K562 (cell line): ENCODE results near the gene INO80C. TPM values are rescaled to one million over a fixed set of nuclear protein-coding genes. Genes with fewer than 3 reads are reported as not detected.

Experiments
- ATAC-seq: fragments of 200-7000 bp; cut with Tn5 transposase; 3 replicates; pipeline ENCODE4 v1.9.1; 2020; ENCODE audit warnings: moderate library complexity
- BruUV-seq: library from RNA; stranded (reverse); fragments of 400-500 nt; replicated peaks from 2 replicates; lab custom pipeline; 2021; lab: Mats Ljungman, UMichigan
- CTCF ChIA-PET: fragments of 300-600 bp; formaldehyde crosslinking; extraction: SDS; loops from one replicate; lab custom pipeline; 2021; ENCODE audit warnings: low intra/inter-chr PET ratio; lab: Yijun Ruan, JAX
- POLR2A ChIA-PET: fragments of 300-600, 350-650 bp; sonication (Branson Sonifier 250); formaldehyde crosslinking; extraction: SDS; loops from one replicate; lab custom pipeline; 2021; ENCODE audit warnings: antibody characterized with exemption, inconsistent platforms; lab: Yijun Ruan, JAX
- DNase-seq, 4 experiments: peaks; one replicate each; pipeline versions ENCODE4 v3.0.0 to v3.0.0-alpha.2; 2011 to 2018; ENCODE audit warnings: low spot score in 3 of 4, mixed read lengths in 3 of 4; ENCODE audit errors: extremely low read depth in 1 of 4
- FAIRE-seq: peaks from 2 replicates; lab custom pipeline; 2011; peaks lifted over from hg19 to GRCh38; lab: Jason Lieb, UNC
- H2AFZ ChIP-seq: 2 replicates; pipeline ENCODE4 v1.6.0; 2011; ENCODE audit warnings: low read depth, low read length, control low read depth, inconsistent platforms
- H3K27ac ChIP-seq: fragments of 200-600 bp; 3 replicates; pipeline ENCODE4 v1.8.0; 2011; ENCODE audit warnings: low read depth, mild to moderate bottlenecking, control low read depth, inconsistent platforms, low read length, moderate library complexity, mixed read lengths; ENCODE audit errors: extremely low read depth
- H3K27me3 ChIP-seq, 2 experiments: fragments of 300-600 bp in 1 of 2; 2 replicates in 1 of 2; 3 replicates in 1 of 2; pipeline versions ENCODE4 v1.6.0 to v1.8.0; 2011; ENCODE audit warnings: inconsistent platforms in 2 of 2, low read length in 2 of 2, mild to moderate bottlenecking in 1 of 2, mixed read lengths in 1 of 2, moderate library complexity in 1 of 2; ENCODE audit not compliant: control insufficient read depth in 2 of 2, insufficient read depth in 2 of 2
- H3K36me3 ChIP-seq: fragments of 300-600 bp; 3 replicates; pipeline ENCODE4 v1.8.0; 2011; ENCODE audit warnings: mild to moderate bottlenecking, low read length, inconsistent platforms; ENCODE audit not compliant: control insufficient read depth, insufficient read depth
- H3K4me1 ChIP-seq, 2 experiments: fragments of 200-600 bp in 1 of 2; replicated peaks in 1 of 2; 2 replicates in 1 of 2; 3 replicates in 1 of 2; pipeline versions ENCODE4 v1.5.1 to v1.8.0; 2011; ENCODE audit warnings: inconsistent platforms in 2 of 2, low read length in 2 of 2, mild to moderate bottlenecking in 1 of 2, mixed read lengths in 1 of 2, moderate library complexity in 1 of 2; ENCODE audit not compliant: control insufficient read depth in 2 of 2, insufficient read depth in 2 of 2
- H3K4me2 ChIP-seq: 2 replicates; pipeline ENCODE4 v1.6.1; 2011; ENCODE audit warnings: low read length, control low read depth, inconsistent platforms, mixed read lengths; ENCODE audit not compliant: insufficient read depth
- H3K4me3 ChIP-seq: fragments of 200-600 bp; sonication (generic), shearing (Covaris generic); 2 replicates; pipeline ENCODE4 v1.5.1; 2016; ENCODE audit warnings: control low read depth, inconsistent platforms
- H3K79me2 ChIP-seq: fragments of 200-600 bp; 3 replicates; pipeline ENCODE4 v1.8.0; 2011; ENCODE audit warnings: low read length, inconsistent platforms; ENCODE audit not compliant: control insufficient read depth, insufficient read depth
- H3K9ac ChIP-seq, 2 experiments: 2 replicates each; pipeline versions ENCODE4 v1.6.0 to v1.6.1; 2011; ENCODE audit warnings: low read depth in 2 of 2, low read length in 2 of 2, control low read depth in 1 of 2, inconsistent platforms in 1 of 2, mild to moderate bottlenecking in 1 of 2, mixed read lengths in 1 of 2; ENCODE audit not compliant: insufficient read depth in 1 of 2
- H3K9me1 ChIP-seq: one replicate; pipeline ENCODE4 v1.6.0; 2011; ENCODE audit warnings: inconsistent platforms, mild to moderate bottlenecking, low read length, moderate library complexity; ENCODE audit not compliant: control insufficient read depth, insufficient read depth
- H3K9me3 ChIP-seq: replicated peaks from 2 replicates; pipeline ENCODE4 v1.5.1; 2011; ENCODE audit warnings: low read depth, low read length, inconsistent platforms; ENCODE audit not compliant: control insufficient read depth, insufficient read depth
- H4K20me1 ChIP-seq: replicated peaks from 2 replicates; pipeline ENCODE4 v1.6.1; 2011; ENCODE audit warnings: low read length, inconsistent platforms, mixed read lengths; ENCODE audit not compliant: control insufficient read depth, insufficient read depth
- BMI1 ChIP-seq: fragments of 150-350 bp; IDR thresholded peaks from 2 replicates; pipeline ENCODE4 v1.6.1; 2014; ENCODE audit warnings: low read length
- CEBPZ ChIP-seq: fragments of 150-350 bp; IDR thresholded peaks from 2 replicates; pipeline ENCODE4 v1.6.1; 2014; ENCODE audit warnings: low read depth, mild to moderate bottlenecking, low read length, borderline replicate concordance
- CREM ChIP-seq: IDR thresholded peaks from 2 replicates; pipeline ENCODE4 v1.6.1; 2014; ENCODE audit warnings: antibody characterized with exemption, low read depth
- CTCFL ChIP-seq: IDR thresholded peaks from 2 replicates; pipeline ENCODE4 v1.6.1; 2011; ENCODE audit warnings: borderline replicate concordance, low read depth, mild to moderate bottlenecking, moderate library complexity, low read length; ENCODE audit not compliant: insufficient read depth, poor library complexity, severe bottlenecking
- GTF2A2 ChIP-seq: IDR thresholded peaks from 2 replicates; pipeline ENCODE4 v1.6.1; 2016; ENCODE audit warnings: mild to moderate bottlenecking, missing genetic modification characterization, missing compliant biosample characterization
- MAFF ChIP-seq: IDR thresholded peaks from 2 replicates; pipeline ENCODE4 v1.6.1; 2012; ENCODE audit warnings: low read length, improper control_type of control experiment
- POLR2AphosphoS5 ChIP-seq: IDR thresholded peaks from 2 replicates; pipeline ENCODE4 v1.6.1; 2011; ENCODE audit warnings: mild to moderate bottlenecking, low read depth, low read length, moderate library complexity; ENCODE audit not compliant: control insufficient read depth, insufficient read depth
- POLR3G ChIP-seq: IDR thresholded peaks from 2 replicates; pipeline ENCODE4 v1.6.1; 2011; ENCODE audit not compliant: insufficient read length, insufficient replicate concordance; ENCODE audit errors: extremely low read depth
- SIN3A ChIP-seq, 2 experiments: fragments of 150-350 bp in 1 of 2; IDR thresholded peaks; 2 replicates each; pipeline ENCODE4 v1.6.1; 2011 to 2016; ENCODE audit warnings: borderline replicate concordance in 2 of 2, low read depth in 2 of 2, low read length in 2 of 2, mild to moderate bottlenecking in 2 of 2, moderate library complexity in 2 of 2; ENCODE audit not compliant: control insufficient read depth in 1 of 2
- SRSF1 ChIP-seq: fragments of 200-400 bp; formaldehyde crosslinking; IDR thresholded peaks from 2 replicates; pipeline ENCODE4 v1.6.1; 2017; ENCODE audit warnings: mild to moderate bottlenecking, low read depth, low read length, moderate library complexity
- TBP ChIP-seq: optimal IDR thresholded peaks from 2 replicates; pipeline ENCODE3; 2011; ENCODE audit warnings: low read depth, low read length, improper control_type of control experiment
- ZFP30 ChIP-seq: fragments of 250-450 bp; sonication (Bioruptor Pico); IDR thresholded peaks from 2 replicates; pipeline ENCODE4 v1.8.0; 2022; ENCODE audit warnings: moderate library complexity, mild to moderate bottlenecking, inconsistent platforms, borderline replicate concordance
- ZNF12 ChIP-seq: sonication (generic); formaldehyde crosslinking; IDR thresholded peaks from 2 replicates; pipeline ENCODE4 v1.4.0; 2020; ENCODE audit warnings: mild to moderate bottlenecking, missing genetic modification reagents
- ZNF551 ChIP-seq: fragments of 250-450 bp; sonication (Bioruptor Pico); IDR thresholded peaks from 2 replicates; pipeline ENCODE4 v1.5.0; 2021; ENCODE audit warnings: mild to moderate bottlenecking, moderate library complexity
- ZNF764 ChIP-seq: fragments of 250-450 bp; sonication (Bioruptor Pico); IDR thresholded peaks from 2 replicates; pipeline ENCODE4 v1.4.0; 2020; ENCODE audit warnings: low read depth, mild to moderate bottlenecking, moderate library complexity
- ZNF79 ChIP-seq: fragments of 250-450 bp; sonication (Bioruptor Pico); IDR thresholded peaks from 2 replicates; pipeline ENCODE4 v1.4.0; 2020; ENCODE audit warnings: low read depth, mild to moderate bottlenecking, moderate library complexity
- in situ Hi-C: fragments of 300-500 bp; cut with MboI; formaldehyde crosslinking; loops from 4 replicates; pipeline ENCODE4 v1.15.0; 2018; ENCODE audit warnings: inconsistent platforms, mixed read lengths
- intact Hi-C: fragments of 100-400 bp; cut with micrococcal nuclease; formaldehyde crosslinking; loops from 2 replicates; pipeline ENCODE4 v1.14.2; 2022
- polyA plus RNA-seq, 8 experiments: library from polyadenylated mRNA; depleted of rRNA in 4 of 8; stranded (reverse) in 5 of 8; unstranded in 3 of 8; fragments of >200 nt; fragmentation: Nextera tagmentation in 2 of 8; fragmentation: Illumina TruSeq in 1 of 8; extraction: Ambion mirVana in 2 of 8; extraction: Trizol in 1 of 8; gene quantifications; 2 replicates each; pipeline versions ENCODE4 v1.2.1 to v1.2.3, GENCODE V29; 2011 to 2014; ENCODE audit warnings: inconsistent platforms in 1 of 8, missing spikeins in 1 of 8
- total RNA-seq, 7 experiments: library from RNA; depleted of rRNA in 6 of 7; stranded (reverse); fragments of >200 nt in 6 of 7; fragmentation: Illumina TruSeq in 2 of 7; extraction: Trizol in 2 of 7; gene quantifications; 2 replicates each; pipeline versions ENCODE4 v1.2.1 to v1.2.3, GENCODE V29; 2011 to 2021; ENCODE audit warnings: low replicate concordance in 1 of 7

The INO80C gene
- total and polyA plus RNA-seq, 9 of the 15 experiments (the other 6 are each of a cell fraction or from before 2014, with no cell fraction given): 14.3 to 53.3 (median 46.6) TPM

GRCh38 chr18:35547008-35547605 lies 49.3 kb upstream of the INO80C start (continued):
- TF ChIP-seq TBP (no peak), BMI1 (no peak), ZFP30 (CRISPR knock-in tag) (no peak), CREM (no peak), ZNF764 (CRISPR knock-in tag) (no peak), POLR2AphosphoS5 (no peak), GTF2A2 (tag) (no peak)

DNA sequence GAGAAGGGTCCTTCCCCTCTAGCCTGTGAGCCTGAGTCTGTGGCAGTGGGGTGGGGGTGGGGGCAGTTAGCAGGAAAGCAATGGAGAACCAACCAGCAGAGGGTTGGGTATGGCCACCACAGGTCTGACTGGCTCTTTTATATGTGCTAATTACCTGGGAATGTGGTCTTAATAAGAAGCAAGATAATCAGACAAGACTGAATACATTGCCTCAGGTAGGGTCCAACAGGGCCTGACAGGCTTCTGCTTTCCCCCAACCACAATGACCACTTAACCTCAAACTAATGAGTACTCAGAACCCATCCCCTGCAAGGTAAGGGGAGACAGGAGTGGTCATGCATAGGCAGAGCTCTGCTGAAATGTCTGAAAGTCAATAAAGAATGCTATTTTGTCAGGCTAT lies 44.6 kb upstream of the INO80C start:
- no peak for DNase-seq
- intact Hi-C loops: no loop called here
- ChIA-PET CTCF (no interaction called here), POLR2A (no interaction called here)
- Histone ChIP-seq H3K36me3 (no peaks in the 10 kb centered on the region), H3K9me3 (no peaks in the 10 kb centered on the region), H2AFZ (no peak overlapping the region), H3K27ac (no peak overlapping the region), H3K27me3 (peaks cover 0 to 8% of the 10 kb centered on the region in 2 experiments; a peak in 2 of 5 replicates), H3K9ac (no peak overlapping the region), H3K4me1 (no peaks in the 10 kb centered on the region), H3K9me1 (no peaks in the 10 kb centered on the region), H3K4me3 (no peak overlapping the region), H4K20me1 (no peaks in the 10 kb centered on the region), H3K4me2 (no peak overlapping the region), H3K79me2 (no peaks in the 10 kb centered on the region)
- no peak for ATAC-seq
- BruUV-seq: no TSS peak
- no peak for FAIRE-seq
- in situ Hi-C loops: no loop called here
- TF ChIP-seq ZNF12 (CRISPR knock-in tag) (no peak), CEBPZ (no peak), SIN3A (IDR thresholded peaks at IDR 0.05; ENCODE audit: borderline replicate concordance in 2 of 2, control insufficient read depth in 1 of 2, low read depth in 2 of 2, low read length in 2 of 2) (no peak), ZNF79 (CRISPR knock-in tag) (no peak), ZNF551 (CRISPR knock-in tag) (no peak), CTCFL (no peak), SRSF1 (no peak), POLR3G (no peak), MAFF (no peak)
